Panc1 (cell line): ENCODE results near the gene DHRS3. TPM values are rescaled to one million over a fixed set of nuclear protein-coding genes. Genes with fewer than 3 reads are reported as not detected.

ENCODE experiments used
- ATAC-seq: fragments of 200-7000 bp; cut with Tn5 transposase; 2 replicates; pipeline ENCODE4 v1.9.1; 2020; ENCODE audit warnings: mild to moderate bottlenecking, moderate library complexity
- BruUV-seq: library from RNA; stranded (reverse); fragments of 400-500 nt; replicated peaks from 2 replicates; lab custom pipeline; 2021; lab: Mats Ljungman, UMichigan
- CTCF ChIA-PET: fragments of 300-600 bp; sonication (Branson Sonifier 250); formaldehyde crosslinking; loops from one replicate; lab custom pipeline; 2022; ENCODE audit warnings: antibody characterized with exemption; lab: Charles Lee
- POLR2A ChIA-PET: fragments of 300-600 bp; sonication (Branson Sonifier 250); formaldehyde crosslinking; loops from one replicate; lab custom pipeline; 2022; ENCODE audit warnings: antibody characterized with exemption; lab: Charles Lee
- DNase-seq: peaks from one replicate; pipeline ENCODE4 v3.0.0-alpha.2; 2010; ENCODE audit warnings: low read depth, low spot score
- H3K27ac ChIP-seq: 2 replicates; pipeline ENCODE4 v1.5.1; 2011; ENCODE audit warnings: mild to moderate bottlenecking, low read length, inconsistent platforms
- H3K27me3 ChIP-seq: fragments of 200-500 bp; sonication (Bioruptor generic); 2 replicates; pipeline ENCODE4 v1.6.0; 2014; ENCODE audit warnings: low read length, inconsistent platforms; ENCODE audit not compliant: control insufficient read depth, insufficient read depth
- H3K36me3 ChIP-seq: fragments of 200-500 bp; sonication (Bioruptor generic); 2 replicates; pipeline ENCODE4 v1.5.1; 2014; ENCODE audit warnings: inconsistent platforms, mild to moderate bottlenecking, low read length, moderate library complexity; ENCODE audit not compliant: control insufficient read depth, insufficient read depth
- H3K4me1 ChIP-seq: 2 replicates; pipeline ENCODE4 v1.5.1; 2011; ENCODE audit warnings: inconsistent platforms, mild to moderate bottlenecking, low read length, moderate library complexity; ENCODE audit not compliant: control insufficient read depth, insufficient read depth
- H3K4me3 ChIP-seq, 2 experiments: 2 replicates each; pipeline ENCODE4 v1.5.1; 2011 to 2012; ENCODE audit warnings: low read depth in 2 of 2, low read length in 2 of 2, mild to moderate bottlenecking in 2 of 2, inconsistent platforms in 1 of 2, moderate library complexity in 1 of 2
- H3K9me3 ChIP-seq: fragments of 200-500 bp; sonication (Bioruptor generic); 2 replicates; pipeline ENCODE4 v1.5.1; 2014; ENCODE audit warnings: low read depth, mild to moderate bottlenecking, inconsistent platforms, low read length, moderate library complexity; ENCODE audit not compliant: control insufficient read depth, insufficient read depth
- POLR2AphosphoS5 ChIP-seq: IDR thresholded peaks from 2 replicates; pipeline ENCODE4 v1.6.1; 2012; ENCODE audit warnings: mild to moderate bottlenecking, low read depth, low read length, moderate library complexity
- SIN3A ChIP-seq: IDR thresholded peaks from 2 replicates; pipeline ENCODE4 v1.6.1; 2012; ENCODE audit warnings: low read depth, mild to moderate bottlenecking, low read length, moderate library complexity, borderline replicate concordance; ENCODE audit not compliant: insufficient read depth
- TCF7L2 ChIP-seq: IDR thresholded peaks from 2 replicates; pipeline ENCODE4 v1.6.1; 2011; ENCODE audit warnings: mild to moderate bottlenecking, low read depth, low read length, inconsistent platforms
- in situ Hi-C: cut with HindIII; loops from 2 replicates; pipeline ENCODE4 v1.10.0; 2016; ENCODE audit warnings: low sequenced_read_pairs, low pct_unique_long_range_greater_than_20kb
- intact Hi-C: fragments of 100-400 bp; cut with micrococcal nuclease; formaldehyde crosslinking; loops from one replicate; pipeline ENCODE4 v1.10.0; 2022; ENCODE audit not compliant: unreplicated experiment
- total RNA-seq: library from RNA; stranded (reverse); gene quantifications from one replicate; pipeline ENCODE4 v1.2.1, GENCODE V29; 2021; ENCODE audit not compliant: unreplicated experiment
- TF ChIP-seq, protein P1 (sequence below): fragments of 450-650 bp; IDR thresholded peaks from 2 replicates; pipeline ENCODE4 v1.5.1; 2017; ENCODE audit warnings: mild to moderate bottlenecking
- TF ChIP-seq, protein P2 (sequence below), 2 experiments: IDR thresholded peaks; 2 replicates each; pipeline ENCODE4 v1.6.1; 2011 to 2012; ENCODE audit warnings: low read depth in 2 of 2, control low read depth in 1 of 2, low read length in 1 of 2, mild to moderate bottlenecking in 1 of 2, moderate library complexity in 1 of 2; ENCODE audit not compliant: insufficient read depth in 1 of 2

DHRS3 gene
- total RNA-seq, 1 experiment from 2014 or later: 113 TPM

DNA sequence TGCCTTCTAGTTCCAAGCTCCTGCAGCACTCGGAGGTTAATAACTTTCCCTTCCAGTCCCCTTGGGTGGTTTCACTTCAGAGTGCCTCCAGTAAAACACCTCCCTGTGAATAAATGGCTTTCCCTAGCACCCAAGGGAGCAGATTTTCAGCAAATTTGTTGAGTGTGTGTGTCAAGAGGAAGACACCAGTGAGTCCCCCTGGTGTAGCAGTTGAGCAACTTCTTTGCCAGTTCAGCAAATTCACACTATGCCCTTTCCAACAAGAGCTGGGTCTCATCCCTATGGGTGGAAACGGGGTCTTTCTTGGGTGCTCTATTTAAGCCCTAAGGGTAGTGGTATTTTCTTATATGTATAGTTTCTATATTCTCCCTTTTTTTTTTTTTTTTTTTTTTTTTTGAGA, 25.1 kb upstream of the DHRS3 start:
- Histone ChIP-seq H3K9me3 (peaks cover 10% of the 10 kb centered on the region; the same call in 1 of the 2 replicates), H3K4me1 (no peaks in the 10 kb centered on the region), H3K4me3 (no peak overlapping the region), H3K27ac (no peak overlapping the region), H3K27me3 (no peaks in the 10 kb centered on the region), H3K36me3 (no peaks in the 10 kb centered on the region)
- intact Hi-C loops: no loop called here
- CTCF ChIA-PET: no interaction called here
- in situ Hi-C loops: no loop called here
- no peak for ATAC-seq
- TF ChIP-seq, protein P1, sequence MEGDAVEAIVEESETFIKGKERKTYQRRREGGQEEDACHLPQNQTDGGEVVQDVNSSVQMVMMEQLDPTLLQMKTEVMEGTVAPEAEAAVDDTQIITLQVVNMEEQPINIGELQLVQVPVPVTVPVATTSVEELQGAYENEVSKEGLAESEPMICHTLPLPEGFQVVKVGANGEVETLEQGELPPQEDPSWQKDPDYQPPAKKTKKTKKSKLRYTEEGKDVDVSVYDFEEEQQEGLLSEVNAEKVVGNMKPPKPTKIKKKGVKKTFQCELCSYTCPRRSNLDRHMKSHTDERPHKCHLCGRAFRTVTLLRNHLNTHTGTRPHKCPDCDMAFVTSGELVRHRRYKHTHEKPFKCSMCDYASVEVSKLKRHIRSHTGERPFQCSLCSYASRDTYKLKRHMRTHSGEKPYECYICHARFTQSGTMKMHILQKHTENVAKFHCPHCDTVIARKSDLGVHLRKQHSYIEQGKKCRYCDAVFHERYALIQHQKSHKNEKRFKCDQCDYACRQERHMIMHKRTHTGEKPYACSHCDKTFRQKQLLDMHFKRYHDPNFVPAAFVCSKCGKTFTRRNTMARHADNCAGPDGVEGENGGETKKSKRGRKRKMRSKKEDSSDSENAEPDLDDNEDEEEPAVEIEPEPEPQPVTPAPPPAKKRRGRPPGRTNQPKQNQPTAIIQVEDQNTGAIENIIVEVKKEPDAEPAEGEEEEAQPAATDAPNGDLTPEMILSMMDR: no peak
- TF ChIP-seq, protein P2, sequence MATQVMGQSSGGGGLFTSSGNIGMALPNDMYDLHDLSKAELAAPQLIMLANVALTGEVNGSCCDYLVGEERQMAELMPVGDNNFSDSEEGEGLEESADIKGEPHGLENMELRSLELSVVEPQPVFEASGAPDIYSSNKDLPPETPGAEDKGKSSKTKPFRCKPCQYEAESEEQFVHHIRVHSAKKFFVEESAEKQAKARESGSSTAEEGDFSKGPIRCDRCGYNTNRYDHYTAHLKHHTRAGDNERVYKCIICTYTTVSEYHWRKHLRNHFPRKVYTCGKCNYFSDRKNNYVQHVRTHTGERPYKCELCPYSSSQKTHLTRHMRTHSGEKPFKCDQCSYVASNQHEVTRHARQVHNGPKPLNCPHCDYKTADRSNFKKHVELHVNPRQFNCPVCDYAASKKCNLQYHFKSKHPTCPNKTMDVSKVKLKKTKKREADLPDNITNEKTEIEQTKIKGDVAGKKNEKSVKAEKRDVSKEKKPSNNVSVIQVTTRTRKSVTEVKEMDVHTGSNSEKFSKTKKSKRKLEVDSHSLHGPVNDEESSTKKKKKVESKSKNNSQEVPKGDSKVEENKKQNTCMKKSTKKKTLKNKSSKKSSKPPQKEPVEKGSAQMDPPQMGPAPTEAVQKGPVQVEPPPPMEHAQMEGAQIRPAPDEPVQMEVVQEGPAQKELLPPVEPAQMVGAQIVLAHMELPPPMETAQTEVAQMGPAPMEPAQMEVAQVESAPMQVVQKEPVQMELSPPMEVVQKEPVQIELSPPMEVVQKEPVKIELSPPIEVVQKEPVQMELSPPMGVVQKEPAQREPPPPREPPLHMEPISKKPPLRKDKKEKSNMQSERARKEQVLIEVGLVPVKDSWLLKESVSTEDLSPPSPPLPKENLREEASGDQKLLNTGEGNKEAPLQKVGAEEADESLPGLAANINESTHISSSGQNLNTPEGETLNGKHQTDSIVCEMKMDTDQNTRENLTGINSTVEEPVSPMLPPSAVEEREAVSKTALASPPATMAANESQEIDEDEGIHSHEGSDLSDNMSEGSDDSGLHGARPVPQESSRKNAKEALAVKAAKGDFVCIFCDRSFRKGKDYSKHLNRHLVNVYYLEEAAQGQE (IDR thresholded peaks at IDR 0.05; ENCODE audit: insufficient read depth in 1 of 2, low read depth in 2 of 2, low read length in 1 of 2): no peak
- TF ChIP-seq TCF7L2 (no peak), SIN3A (no peak), POLR2AphosphoS5 (no peak)
- BruUV-seq: no TSS peak
- POLR2A ChIA-PET: no interaction called here
- no peak for DNase-seq

DNA sequence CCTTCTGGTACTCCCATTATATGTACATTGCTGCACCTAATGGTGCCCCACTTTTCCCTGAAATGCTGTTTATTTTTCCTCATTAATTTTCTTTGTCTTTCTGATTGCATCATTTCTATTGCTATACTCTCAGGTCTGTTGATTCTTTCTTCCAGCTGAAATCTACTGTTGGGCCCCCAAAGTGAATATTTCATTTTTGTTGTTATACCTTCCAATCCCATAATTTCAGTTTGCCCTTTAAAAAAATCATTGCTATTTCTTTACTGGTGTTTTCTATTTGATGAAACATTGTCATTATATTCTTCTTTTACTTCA, 22.9 kb upstream of the DHRS3 start:
- ChIA-PET POLR2A (no interaction called here), CTCF (interaction anchor here (0.7 kb wide), 1 partner anchor 97 kb away, joined by 4 read pairs; no protein-coding TSS in a partner anchor)
- Histone ChIP-seq H3K27ac (no peak overlapping the region), H3K9me3 (peaks cover 10% of the 10 kb centered on the region; the same call in 1 of the 2 replicates), H3K36me3 (no peaks in the 10 kb centered on the region), H3K4me1 (no peaks in the 10 kb centered on the region), H3K27me3 (no peaks in the 10 kb centered on the region), H3K4me3 (no peak overlapping the region)
- in situ Hi-C loops: no loop called here
- ATAC-seq: no peak
- BruUV-seq: no TSS peak
- DNase-seq: no peak
- TF ChIP-seq, protein P1: no peak
- no peak for TF ChIP-seq POLR2AphosphoS5
- TF ChIP-seq SIN3A: no peak
- TF ChIP-seq TCF7L2: no peak
- TF ChIP-seq, protein P2 (IDR thresholded peaks at IDR 0.05; ENCODE audit: insufficient read depth in 1 of 2, low read depth in 2 of 2, low read length in 1 of 2): no peak
- intact Hi-C loops: no loop called here
